ENCODE results near the gene SLC22A5. TPM values are rescaled to one million over a fixed set of nuclear protein-coding genes. Genes with fewer than 3 reads are reported as not detected.

Gene SLC22A5
- total and polyA plus RNA-seq, 9 of the 15 experiments (the other 6 are each of a cell fraction or from before 2014, with no cell fraction given) = 3.0 to 16.6 (median 8.3) TPM

GRCh38 chr5:132370971-132371602 lies 1.6 kb downstream of the SLC22A5 start (continued):
- TF ChIP-seq NFIX (CRISPR knock-in tag; IDR thresholded peaks at IDR 0.05; ENCODE audit: low read depth) (no peak), PYGO2 (tag; IDR thresholded peaks at IDR 0.05) (no peak), ZNF23 (CRISPR knock-in tag; IDR thresholded peaks at IDR 0.05) (no peak), ATF2 (CRISPR knock-in tag; IDR thresholded peaks at IDR 0.05) (no peak), CEBPZ (IDR thresholded peaks at IDR 0.05; ENCODE audit: borderline replicate concordance, low read depth, low read length) (no peak), ZFPM2 (CRISPR knock-in tag; IDR thresholded peaks at IDR 0.05) (no peak), E2F3 (CRISPR knock-in tag; IDR thresholded peaks at IDR 0.05) (no peak), ZNF57 (CRISPR knock-in tag; IDR thresholded peaks at IDR 0.05) (no peak), PBX2 (CRISPR knock-in tag; IDR thresholded peaks at IDR 0.05; ENCODE audit: low read depth) (no peak), PBX2 (tag; conservative IDR thresholded peaks at IDR 0.05; ENCODE audit: low read depth) (no peak), ZNF76 (CRISPR knock-in tag; IDR thresholded peaks at IDR 0.05; ENCODE audit: borderline replicate concordance) (no peak), ZNF780A (CRISPR knock-in tag; IDR thresholded peaks at IDR 0.05) (no peak), POLR2H (tag; IDR thresholded peaks at IDR 0.05; ENCODE audit: low read depth) (peak; percentile 72; the same call in 1 of the 2 replicates), ZNF232 (CRISPR knock-in tag; IDR thresholded peaks at IDR 0.05) (no peak), ZNF165 (CRISPR knock-in tag; IDR thresholded peaks at IDR 0.05; ENCODE audit: borderline replicate concordance) (no peak), HMGN3 (IDR thresholded peaks at IDR 0.05; ENCODE audit: borderline replicate concordance, extremely low read depth, insufficient read length, low read depth, low read length) (no peak), ZBTB7A (IDR thresholded peaks at IDR 0.05; ENCODE audit: borderline replicate concordance, control insufficient read depth, low read depth, low read length) (no peak)
- TF ChIP-seq, protein P1, sequence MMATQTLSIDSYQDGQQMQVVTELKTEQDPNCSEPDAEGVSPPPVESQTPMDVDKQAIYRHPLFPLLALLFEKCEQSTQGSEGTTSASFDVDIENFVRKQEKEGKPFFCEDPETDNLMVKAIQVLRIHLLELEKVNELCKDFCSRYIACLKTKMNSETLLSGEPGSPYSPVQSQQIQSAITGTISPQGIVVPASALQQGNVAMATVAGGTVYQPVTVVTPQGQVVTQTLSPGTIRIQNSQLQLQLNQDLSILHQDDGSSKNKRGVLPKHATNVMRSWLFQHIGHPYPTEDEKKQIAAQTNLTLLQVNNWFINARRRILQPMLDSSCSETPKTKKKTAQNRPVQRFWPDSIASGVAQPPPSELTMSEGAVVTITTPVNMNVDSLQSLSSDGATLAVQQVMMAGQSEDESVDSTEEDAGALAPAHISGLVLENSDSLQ (IDR thresholded peaks at IDR 0.05) = 0 out of 2 replicates have a peak, but pooled peaks have one; percentile 14
- TF ChIP-seq, protein P2, sequence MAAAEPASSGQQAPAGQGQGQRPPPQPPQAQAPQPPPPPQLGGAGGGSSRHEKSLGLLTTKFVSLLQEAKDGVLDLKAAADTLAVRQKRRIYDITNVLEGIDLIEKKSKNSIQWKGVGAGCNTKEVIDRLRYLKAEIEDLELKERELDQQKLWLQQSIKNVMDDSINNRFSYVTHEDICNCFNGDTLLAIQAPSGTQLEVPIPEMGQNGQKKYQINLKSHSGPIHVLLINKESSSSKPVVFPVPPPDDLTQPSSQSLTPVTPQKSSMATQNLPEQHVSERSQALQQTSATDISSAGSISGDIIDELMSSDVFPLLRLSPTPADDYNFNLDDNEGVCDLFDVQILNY (CRISPR knock-in tag; IDR thresholded peaks at IDR 0.05) = no peak
